NCI-H526 (cell line): Measurements from ENCODE around the gene GRM4.
"Not testable (repeated sequence)": the region's sequence is repeated elsewhere in the genome, so short reads cannot be mapped to it uniquely, and the experiment has no call there.

Source experiments
- DNase-seq, 2 experiments: peaks; one replicate each; lab custom pipeline; 2025; lab: John Stamatoyannopoulos, UW

GRM4 gene

GRCh38 chr6:34146021-34146782 is at the start of gene GRM4:
TSS of gene GRM4 (minus strand) at chr6:34146087. CDS start at chr6:34133496, 12,591 bp downstream.
- DNase-seq, result no peak

GRCh38 chr6:34194772-34195171 is 48.9 kb upstream of the GRM4 start:
- no peak for DNase-seq

- no peak for DNase-seq
Measured at GRCh38 chr6:34190504-34191122, 44.7 kb upstream of the GRM4 start.

- DNase-seq, result no peak
Measured at GRCh38 chr6:34189806-34190503, 44.1 kb upstream of the GRM4 start.

GRCh38 chr6:34184726-34185125 is 38.8 kb upstream of the GRM4 start:
- not testable (repeated sequence) for DNase-seq

- no peak for DNase-seq
Measured at GRCh38 chr6:34182751-34183531, 37.1 kb upstream of the GRM4 start.

GRCh38 chr6:34181908-34182307 is 36.0 kb upstream of the GRM4 start:
- DNase-seq, result no peak

GRCh38 chr6:34179106-34179720 is 33.3 kb upstream of the GRM4 start:
- no peak for DNase-seq

GRCh38 chr6:34178357-34179105 is 32.6 kb upstream of the GRM4 start:
- DNase-seq, result no peak

- no peak for DNase-seq
Measured at GRCh38 chr6:34177181-34177591, 31.3 kb upstream of the GRM4 start.

- no peak for DNase-seq
Measured at GRCh38 chr6:34176261-34177031, 30.6 kb upstream of the GRM4 start.

- DNase-seq, result no peak
Measured at GRCh38 chr6:34174846-34175399, 29.0 kb upstream of the GRM4 start.

- DNase-seq, result no peak
Measured at GRCh38 chr6:34172961-34173775, 27.3 kb upstream of the GRM4 start.

- DNase-seq, result no peak
Measured at GRCh38 chr6:34170346-34170745, 24.5 kb upstream of the GRM4 start.

GRCh38 chr6:34169897-34170296 is 24.0 kb upstream of the GRM4 start:
- DNase-seq, result no peak

GRCh38 chr6:34161857-34162515 is 16.1 kb upstream of the GRM4 start:
- no peak for DNase-seq

GRCh38 chr6:34159844-34160243 is 14.0 kb upstream of the GRM4 start:
- DNase-seq, result no peak

- DNase-seq, result no peak
Measured at GRCh38 chr6:34158876-34159275, 13.0 kb upstream of the GRM4 start.

GRCh38 chr6:34157851-34158250 is 12.0 kb upstream of the GRM4 start:
- no peak for DNase-seq
